ENCODE results near the gene LAD1. TPM values are rescaled to one million over a fixed set of nuclear protein-coding genes. Genes with fewer than 3 reads are reported as not detected.

The LAD1 gene
- total RNA-seq, 1 donor, result not detected

- Histone ChIP-seq H3K4me1 (ENCODE audit: insufficient read depth, low read length) (no peaks in the 10 kb centered on the region), H3K27me3 (ENCODE audit: insufficient read depth, low read length) (no peaks in the 10 kb centered on the region), H3K4me3 (ENCODE audit: low read length) (no peak overlapping the region), H3K9me3 (ENCODE audit: low read depth, low read length) (no peaks in the 10 kb centered on the region)
Observed at GRCh38 chr1:201370500-201370899, 28.6 kb downstream of the LAD1 start.

- no peak overlapping the region for H3K4me3 ChIP-seq (ENCODE audit: low read length)
- H3K4me1 ChIP-seq (ENCODE audit: insufficient read depth, low read length), result no peaks in the 10 kb centered on the region
- H3K9me3 ChIP-seq (ENCODE audit: low read depth, low read length), result no peaks in the 10 kb centered on the region
- no peaks in the 10 kb centered on the region for H3K27me3 ChIP-seq (ENCODE audit: insufficient read depth, low read length)
Observed at GRCh38 chr1:201369209-201369608, 29.9 kb downstream of the LAD1 start.

GRCh38 chr1:201366696-201367095 lies 32.4 kb downstream of the LAD1 start:
- no peak overlapping the region for H3K4me3 ChIP-seq (ENCODE audit: low read length)
- H3K27me3 ChIP-seq (ENCODE audit: insufficient read depth, low read length), result no peaks in the 10 kb centered on the region
- H3K9me3 ChIP-seq (ENCODE audit: low read depth, low read length), result no peaks in the 10 kb centered on the region
- H3K4me1 ChIP-seq (ENCODE audit: insufficient read depth, low read length), result no peaks in the 10 kb centered on the region

GRCh38 chr1:201365251-201365650 lies 33.9 kb downstream of the LAD1 start:
- H3K4me1 ChIP-seq (ENCODE audit: insufficient read depth, low read length), result no peaks in the 10 kb centered on the region
- H3K9me3 ChIP-seq (ENCODE audit: low read depth, low read length), result no peaks in the 10 kb centered on the region
- no peak overlapping the region for H3K4me3 ChIP-seq (ENCODE audit: low read length)
- H3K27me3 ChIP-seq (ENCODE audit: insufficient read depth, low read length), result no peaks in the 10 kb centered on the region

- Histone ChIP-seq H3K4me3 (ENCODE audit: low read length) (no peak overlapping the region), H3K27me3 (ENCODE audit: insufficient read depth, low read length) (no peaks in the 10 kb centered on the region), H3K9me3 (ENCODE audit: low read depth, low read length) (no peaks in the 10 kb centered on the region), H3K4me1 (ENCODE audit: insufficient read depth, low read length) (no peaks in the 10 kb centered on the region)
Observed at GRCh38 chr1:201364808-201365105, 34.4 kb downstream of the LAD1 start.

GRCh38 chr1:201363467-201363866 lies 35.7 kb downstream of the LAD1 start:
- no peaks in the 10 kb centered on the region for H3K9me3 ChIP-seq (ENCODE audit: low read depth, low read length)
- H3K4me3 ChIP-seq (ENCODE audit: low read length), result no peak overlapping the region
- no peaks in the 10 kb centered on the region for H3K4me1 ChIP-seq (ENCODE audit: insufficient read depth, low read length)
- no peaks in the 10 kb centered on the region for H3K27me3 ChIP-seq (ENCODE audit: insufficient read depth, low read length)

GRCh38 chr1:201362906-201363305 lies 36.2 kb downstream of the LAD1 start:
- no peaks in the 10 kb centered on the region for H3K27me3 ChIP-seq (ENCODE audit: insufficient read depth, low read length)
- no peaks in the 10 kb centered on the region for H3K4me1 ChIP-seq (ENCODE audit: insufficient read depth, low read length)
- no peaks in the 10 kb centered on the region for H3K9me3 ChIP-seq (ENCODE audit: low read depth, low read length)
- H3K4me3 ChIP-seq (ENCODE audit: low read length), result no peak overlapping the region

- H3K27me3 ChIP-seq (ENCODE audit: insufficient read depth, low read length), result no peaks in the 10 kb centered on the region
Observed at GRCh38 chr1:201361652-201362504, 37.2 kb downstream of the LAD1 start.

GRCh38 chr1:201360901-201361651 lies 38.0 kb downstream of the LAD1 start:
- Histone ChIP-seq H3K27me3 (ENCODE audit: insufficient read depth, low read length) (no peaks in the 10 kb centered on the region), H3K9me3 (ENCODE audit: low read depth, low read length) (no peaks in the 10 kb centered on the region), H3K4me3 (ENCODE audit: low read length) (no peak overlapping the region), H3K4me1 (ENCODE audit: insufficient read depth, low read length) (no peaks in the 10 kb centered on the region)

More at GRCh38 chr1:201361652-201362504, 37.2 kb downstream of the LAD1 start:
- Histone ChIP-seq H3K4me3 (ENCODE audit: low read length) (no peak overlapping the region), H3K9me3 (ENCODE audit: low read depth, low read length) (no peaks in the 10 kb centered on the region), H3K4me1 (ENCODE audit: insufficient read depth, low read length) (no peaks in the 10 kb centered on the region)

- Histone ChIP-seq H3K27me3 (ENCODE audit: insufficient read depth, low read length) (no peaks in the 10 kb centered on the region), H3K4me3 (ENCODE audit: low read length) (no peak overlapping the region), H3K9me3 (ENCODE audit: low read depth, low read length) (no peaks in the 10 kb centered on the region), H3K4me1 (ENCODE audit: insufficient read depth, low read length) (no peaks in the 10 kb centered on the region)
Observed at GRCh38 chr1:201360486-201360885, 38.6 kb downstream of the LAD1 start.

- Histone ChIP-seq H3K4me1 (ENCODE audit: insufficient read depth, low read length) (no peaks in the 10 kb centered on the region), H3K27me3 (ENCODE audit: insufficient read depth, low read length) (no peaks in the 10 kb centered on the region), H3K9me3 (ENCODE audit: low read depth, low read length) (no peaks in the 10 kb centered on the region), H3K4me3 (ENCODE audit: low read length) (no peak overlapping the region)
Observed at GRCh38 chr1:201359873-201360210, 39.3 kb downstream of the LAD1 start.

GRCh38 chr1:201359031-201359872 lies 39.9 kb downstream of the LAD1 start:
- Histone ChIP-seq H3K9me3 (ENCODE audit: low read depth, low read length) (no peaks in the 10 kb centered on the region), H3K4me1 (ENCODE audit: insufficient read depth, low read length) (no peaks in the 10 kb centered on the region), H3K27me3 (ENCODE audit: insufficient read depth, low read length) (no peaks in the 10 kb centered on the region), H3K4me3 (ENCODE audit: low read length) (no peak overlapping the region)

- Histone ChIP-seq H3K4me1 (ENCODE audit: insufficient read depth, low read length) (no peaks in the 10 kb centered on the region), H3K27me3 (ENCODE audit: insufficient read depth, low read length) (no peaks in the 10 kb centered on the region), H3K9me3 (ENCODE audit: low read depth, low read length) (no peaks in the 10 kb centered on the region), H3K4me3 (ENCODE audit: low read length) (no peak overlapping the region)
Observed at GRCh38 chr1:201358596-201358995, 40.5 kb downstream of the LAD1 start.

GRCh38 chr1:201357636-201358348 lies 41.3 kb downstream of the LAD1 start:
- no peaks in the 10 kb centered on the region for H3K4me1 ChIP-seq (ENCODE audit: insufficient read depth, low read length)
- H3K27me3 ChIP-seq (ENCODE audit: insufficient read depth, low read length), result no peaks in the 10 kb centered on the region
- no peaks in the 10 kb centered on the region for H3K9me3 ChIP-seq (ENCODE audit: low read depth, low read length)
- no peak overlapping the region for H3K4me3 ChIP-seq (ENCODE audit: low read length)

GRCh38 chr1:201357211-201357610 lies 41.9 kb downstream of the LAD1 start:
- Histone ChIP-seq H3K27me3 (ENCODE audit: insufficient read depth, low read length) (no peaks in the 10 kb centered on the region), H3K4me3 (ENCODE audit: low read length) (no peak overlapping the region), H3K9me3 (ENCODE audit: low read depth, low read length) (no peaks in the 10 kb centered on the region), H3K4me1 (ENCODE audit: insufficient read depth, low read length) (no peaks in the 10 kb centered on the region)

Measured in mononuclear cell (primary cell).